Keratinocyte (primary cell): ENCODE data around the gene MCUB. TPM values are rescaled to one million over a fixed set of nuclear protein-coding genes. Genes with fewer than 3 reads are reported as not detected.

Experiments
- DNase-seq: peaks from one replicate; pipeline ENCODE4 v3.0.0-alpha.2; 2011; ENCODE audit warnings: low read depth, missing footprints, low spot score
- FAIRE-seq: peaks from 2 replicates; lab custom pipeline; 2011; peaks lifted over from hg19 to GRCh38; lab: Jason Lieb, UNC
- H2AFZ ChIP-seq: 2 replicates; pipeline ENCODE4 v1.6.0; 2012; ENCODE audit warnings: low read length, control low read depth, inconsistent platforms; ENCODE audit not compliant: control insufficient read depth
- H3K27ac ChIP-seq: 2 replicates; pipeline ENCODE4 v1.5.1; 2011; ENCODE audit warnings: low read length; ENCODE audit not compliant: control insufficient read depth, insufficient read depth
- H3K27me3 ChIP-seq: 3 replicates; pipeline ENCODE4 v1.6.0; 2011; ENCODE audit warnings: low read length; ENCODE audit not compliant: control insufficient read depth, insufficient read depth; ENCODE audit errors: extremely low read depth
- H3K36me3 ChIP-seq, 2 experiments: 2 replicates in 1 of 2; 3 replicates in 1 of 2; pipeline ENCODE4 v1.5.1; 2011; ENCODE audit warnings: low read length in 2 of 2, mild to moderate bottlenecking in 1 of 2; ENCODE audit not compliant: control insufficient read depth in 2 of 2, insufficient read depth in 2 of 2; ENCODE audit errors: extremely low read depth in 1 of 2
- H3K4me1 ChIP-seq: 3 replicates; pipeline ENCODE4 v1.5.1; 2011; ENCODE audit warnings: low read length; ENCODE audit not compliant: control insufficient read depth, insufficient read depth; ENCODE audit errors: extremely low read depth
- H3K4me2 ChIP-seq: 3 replicates; pipeline ENCODE4 v1.6.0; 2011; ENCODE audit warnings: low read depth, low read length; ENCODE audit not compliant: control insufficient read depth, insufficient read depth; ENCODE audit errors: extremely low read depth
- H3K4me3 ChIP-seq, 3 experiments: fragments of 200-600 bp in 1 of 3; sonication (generic) in 1 of 3; 2 replicates in 2 of 3; 3 replicates in 1 of 3; pipeline ENCODE4 v1.5.1; 2011 to 2016; ENCODE audit warnings: low read length in 3 of 3, mild to moderate bottlenecking in 3 of 3, control low read depth in 2 of 3, inconsistent platforms in 1 of 3, low read depth in 1 of 3, mixed read lengths in 1 of 3, mixed run types in 1 of 3, moderate library complexity in 1 of 3; ENCODE audit not compliant: control insufficient read depth in 2 of 3, insufficient read depth in 2 of 3; ENCODE audit errors: extremely low read depth in 1 of 3
- H3K79me2 ChIP-seq: 2 replicates; pipeline ENCODE4 v1.6.0; 2012; ENCODE audit warnings: low read length; ENCODE audit not compliant: control insufficient read depth, insufficient read depth
- H3K9ac ChIP-seq: 3 replicates; pipeline ENCODE4 v1.6.0; 2011; ENCODE audit warnings: low read length; ENCODE audit not compliant: control insufficient read depth, insufficient read depth; ENCODE audit errors: extremely low read depth
- H3K9me1 ChIP-seq: 3 replicates; pipeline ENCODE4 v1.6.0; 2011; ENCODE audit warnings: low read length; ENCODE audit not compliant: control insufficient read depth, insufficient read depth; ENCODE audit errors: extremely low read depth
- H3K9me3 ChIP-seq: 2 replicates; pipeline ENCODE4 v1.5.1; 2012; ENCODE audit warnings: low read depth, low read length; ENCODE audit not compliant: control insufficient read depth
- H4K20me1 ChIP-seq: 3 replicates; pipeline ENCODE4 v1.6.0; 2011; ENCODE audit warnings: low read length; ENCODE audit not compliant: control insufficient read depth, insufficient read depth; ENCODE audit errors: extremely low read depth
- EZH2 ChIP-seq: IDR thresholded peaks from one replicate; pipeline ENCODE4 v1.6.1; 2012; ENCODE audit warnings: inconsistent platforms, mild to moderate bottlenecking, low read length, moderate library complexity
- dilution Hi-C: fragments of 300-500 bp; cut with MboI; formaldehyde crosslinking; loops from one replicate; pipeline ENCODE4 v1.7.0; 2020; ENCODE audit warnings: low sequenced_read_pairs; ENCODE audit not compliant: extremely low pct_ligation_motif_present
- polyA plus RNA-seq, 5 experiments: library from polyadenylated mRNA; depleted of rRNA in 3 of 5; stranded (reverse) in 3 of 5; stranded (forward) in 1 of 5; unstranded in 1 of 5; fragments of >200 nt; gene quantifications; 1 replicate in 1 of 5; 2 replicates in 3 of 5; 3 replicates in 1 of 5; pipeline versions ENCODE4 v1.2.1 to v1.2.3, GENCODE V29; 2011 to 2012; ENCODE audit warnings: missing spikeins in 2 of 5, low read depth in 1 of 5, low replicate concordance in 1 of 5
- TF ChIP-seq, protein P1 (sequence below), 3 experiments: IDR thresholded peaks in 1 of 3; conservative IDR thresholded peaks in 1 of 3; optimal IDR thresholded peaks in 1 of 3; 2 replicates in 2 of 3; 3 replicates in 1 of 3; pipeline versions ENCODE3 to v1.5.1; 2011; ENCODE audit warnings: low read length in 3 of 3, mild to moderate bottlenecking in 3 of 3, moderate library complexity in 2 of 3, control low read depth in 1 of 3, inconsistent platforms in 1 of 3; ENCODE audit not compliant: insufficient read depth in 2 of 3; ENCODE audit errors: extremely low read depth in 1 of 3

Gene MCUB
- polyA plus RNA-seq, 1 donor (not counting 4 experiments of a cell fraction or from before 2014, with no cell fraction given): 20.3 TPM

GRCh38 chr4:109728385-109728784, 168.3 kb downstream of the MCUB start:
- FAIRE-seq (no peak), DNase-seq (no peak)
- Histone ChIP-seq H3K27ac (peak overlapping the region; percentile 78), H3K9ac (peak overlapping the region; percentile 90), H3K4me1 (peaks cover 11% of the 10 kb centered on the region), H3K36me3 (no peaks in the 10 kb centered on the region), H4K20me1 (no peaks in the 10 kb centered on the region), H3K79me2 (peaks cover 40% of the 10 kb centered on the region), H3K4me3 (peak overlapping the region; percentile 55 to 87 (median 73)), H3K9me3 (no peaks in the 10 kb centered on the region), H2AFZ (peak overlapping the region; percentile 62), H3K27me3 (no peaks in the 10 kb centered on the region), H3K9me1 (no peaks in the 10 kb centered on the region), H3K4me2 (peak overlapping the region; percentile 75)
- TF ChIP-seq, protein P1, sequence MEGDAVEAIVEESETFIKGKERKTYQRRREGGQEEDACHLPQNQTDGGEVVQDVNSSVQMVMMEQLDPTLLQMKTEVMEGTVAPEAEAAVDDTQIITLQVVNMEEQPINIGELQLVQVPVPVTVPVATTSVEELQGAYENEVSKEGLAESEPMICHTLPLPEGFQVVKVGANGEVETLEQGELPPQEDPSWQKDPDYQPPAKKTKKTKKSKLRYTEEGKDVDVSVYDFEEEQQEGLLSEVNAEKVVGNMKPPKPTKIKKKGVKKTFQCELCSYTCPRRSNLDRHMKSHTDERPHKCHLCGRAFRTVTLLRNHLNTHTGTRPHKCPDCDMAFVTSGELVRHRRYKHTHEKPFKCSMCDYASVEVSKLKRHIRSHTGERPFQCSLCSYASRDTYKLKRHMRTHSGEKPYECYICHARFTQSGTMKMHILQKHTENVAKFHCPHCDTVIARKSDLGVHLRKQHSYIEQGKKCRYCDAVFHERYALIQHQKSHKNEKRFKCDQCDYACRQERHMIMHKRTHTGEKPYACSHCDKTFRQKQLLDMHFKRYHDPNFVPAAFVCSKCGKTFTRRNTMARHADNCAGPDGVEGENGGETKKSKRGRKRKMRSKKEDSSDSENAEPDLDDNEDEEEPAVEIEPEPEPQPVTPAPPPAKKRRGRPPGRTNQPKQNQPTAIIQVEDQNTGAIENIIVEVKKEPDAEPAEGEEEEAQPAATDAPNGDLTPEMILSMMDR (optimal IDR thresholded peaks at IDR 0.05 in 1 of 3, IDR thresholded peaks at IDR 0.05 in 1 of 3, conservative IDR thresholded peaks at IDR 0.05 in 1 of 3; ENCODE audit: extremely low read depth in 1 of 3, insufficient read depth in 2 of 3, low read length in 3 of 3): no peak
- no peak for TF ChIP-seq EZH2
- dilution Hi-C loops: no loop called here

- no peaks in the 10 kb centered on the region for H4K20me1 ChIP-seq
- dilution Hi-C loops: no loop called here
- H3K9me1 ChIP-seq: no peaks in the 10 kb centered on the region
- peaks cover 11% of the 10 kb centered on the region for H3K4me1 ChIP-seq
- H3K9me3 ChIP-seq: no peaks in the 10 kb centered on the region
- H2AFZ ChIP-seq: peak overlapping the region; percentile 92
- DNase-seq (no peak), FAIRE-seq (peak; percentile 39)
- peak overlapping the region; percentile 75 for H3K4me2 ChIP-seq
- no peaks in the 10 kb centered on the region for H3K27me3 ChIP-seq
- peak overlapping the region; percentile 78 for H3K27ac ChIP-seq
- peak overlapping the region; percentile 55 to 87 (median 73) for H3K4me3 ChIP-seq
- peak overlapping the region; percentile 90 for H3K9ac ChIP-seq
- no peak for TF ChIP-seq EZH2
- TF ChIP-seq, protein P1 (optimal IDR thresholded peaks at IDR 0.05 in 1 of 3, IDR thresholded peaks at IDR 0.05 in 1 of 3, conservative IDR thresholded peaks at IDR 0.05 in 1 of 3; ENCODE audit: extremely low read depth in 1 of 3, insufficient read depth in 2 of 3, low read length in 3 of 3): no peak
- H3K36me3 ChIP-seq: no peaks in the 10 kb centered on the region
- H3K79me2 ChIP-seq: peaks cover 40% of the 10 kb centered on the region
Observed at GRCh38 chr4:109729117-109729717, 169.2 kb downstream of the MCUB start.
